Measurements from ENCODE around the gene COX4I1. TPM values are rescaled to one million over a fixed set of nuclear protein-coding genes. Genes with fewer than 3 reads are reported as not detected.
"Not testable (repeated sequence)": the region's sequence is repeated elsewhere in the genome, so short reads cannot be mapped to it uniquely, and the experiment has no call there.

The COX4I1 gene
- total RNA-seq, 1 experiment from 2014 or later: 673 TPM

DNA sequence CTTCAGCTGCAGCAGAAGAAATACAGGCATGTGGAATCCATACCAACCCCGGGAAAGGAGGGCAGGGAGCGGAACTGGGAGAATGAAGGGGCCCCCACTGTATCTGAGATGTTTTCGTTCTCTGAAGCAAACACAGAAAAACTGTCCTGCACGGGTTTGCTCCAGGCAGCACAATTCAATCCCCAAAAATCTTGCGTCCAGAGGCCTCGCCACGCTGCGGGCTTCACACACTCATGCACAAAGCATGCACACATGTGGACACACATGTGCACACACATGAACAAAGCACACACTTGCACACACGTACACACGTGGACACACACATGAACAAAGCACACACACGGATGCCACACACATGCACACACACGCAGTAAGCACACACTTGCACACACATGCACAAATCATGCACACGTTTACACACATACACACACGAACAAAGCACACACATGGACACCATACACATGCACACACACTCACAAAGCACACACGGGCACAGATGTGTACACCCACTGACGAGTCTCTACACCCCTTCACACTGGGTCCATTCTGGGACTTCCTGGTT, 27.3 kb downstream of the COX4I1 start:
- H3K27me3 ChIP-seq: no peaks in the 10 kb centered on the region; the same call in 1 of the 2 replicates
- H3K4me3 ChIP-seq: no peak overlapping the region
- no peaks in the 10 kb centered on the region for H3K9me3 ChIP-seq
- no peaks in the 10 kb centered on the region for H3K36me3 ChIP-seq
- no peak for DNase-seq

DNA sequence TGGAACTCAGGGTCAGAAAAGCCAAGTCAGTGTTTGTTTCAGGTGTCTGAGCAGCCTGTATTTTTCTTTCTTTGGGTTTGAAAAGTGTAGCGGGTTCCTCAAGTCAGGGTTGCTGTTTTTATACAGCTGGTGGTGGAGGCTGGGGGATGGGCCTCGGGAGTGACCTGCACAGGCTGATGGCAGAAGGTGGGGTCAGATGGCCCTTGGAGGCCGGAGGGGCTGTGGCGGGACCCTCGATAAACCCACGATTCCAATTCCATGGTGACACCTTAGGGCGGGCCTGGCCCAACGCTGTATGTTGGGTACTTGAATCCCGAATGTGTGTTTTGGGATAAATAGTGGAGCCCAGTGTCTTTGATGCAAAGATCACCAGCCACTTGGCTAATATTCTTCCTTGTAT, 28.7 kb downstream of the COX4I1 start:
- no peak for DNase-seq
- Histone ChIP-seq H3K36me3 (no peaks in the 10 kb centered on the region), H3K27me3 (no peaks in the 10 kb centered on the region; the same call in 1 of the 2 replicates), H3K9me3 (no peaks in the 10 kb centered on the region), H3K4me3 (no peak overlapping the region)

DNA sequence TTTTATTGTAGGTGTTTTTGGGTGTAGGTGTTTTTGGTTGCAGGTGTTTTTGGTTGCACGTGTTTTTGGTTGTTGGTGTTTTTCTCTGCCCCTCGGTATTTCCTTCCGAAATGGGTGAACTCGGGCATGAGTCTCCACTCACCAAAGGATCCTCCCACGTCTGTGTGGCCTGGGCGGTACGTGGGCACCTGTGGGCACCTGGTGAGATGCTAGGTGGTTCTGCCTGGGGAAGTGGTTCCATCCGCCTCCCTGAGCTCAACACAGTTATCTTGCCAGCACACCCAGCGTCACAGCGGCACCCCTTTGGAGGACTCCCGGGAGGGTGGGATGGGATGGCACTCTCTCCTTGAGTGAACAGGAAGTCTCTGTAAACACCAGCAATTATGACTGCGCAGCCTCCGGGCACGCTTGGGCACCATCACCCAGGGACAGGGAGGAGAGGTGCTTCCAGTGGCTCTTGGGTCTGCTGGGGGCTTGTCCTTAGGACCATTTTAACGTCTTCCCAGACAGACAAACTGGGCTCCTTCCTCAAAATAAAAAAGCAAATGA, 29.8 kb downstream of the COX4I1 start:
- H3K36me3 ChIP-seq: no peaks in the 10 kb centered on the region
- no peaks in the 10 kb centered on the region for H3K9me3 ChIP-seq
- H3K4me3 ChIP-seq: no peak overlapping the region
- H3K27me3 ChIP-seq: no peaks in the 10 kb centered on the region; the same call in 1 of the 2 replicates
- DNase-seq: no peak

DNA sequence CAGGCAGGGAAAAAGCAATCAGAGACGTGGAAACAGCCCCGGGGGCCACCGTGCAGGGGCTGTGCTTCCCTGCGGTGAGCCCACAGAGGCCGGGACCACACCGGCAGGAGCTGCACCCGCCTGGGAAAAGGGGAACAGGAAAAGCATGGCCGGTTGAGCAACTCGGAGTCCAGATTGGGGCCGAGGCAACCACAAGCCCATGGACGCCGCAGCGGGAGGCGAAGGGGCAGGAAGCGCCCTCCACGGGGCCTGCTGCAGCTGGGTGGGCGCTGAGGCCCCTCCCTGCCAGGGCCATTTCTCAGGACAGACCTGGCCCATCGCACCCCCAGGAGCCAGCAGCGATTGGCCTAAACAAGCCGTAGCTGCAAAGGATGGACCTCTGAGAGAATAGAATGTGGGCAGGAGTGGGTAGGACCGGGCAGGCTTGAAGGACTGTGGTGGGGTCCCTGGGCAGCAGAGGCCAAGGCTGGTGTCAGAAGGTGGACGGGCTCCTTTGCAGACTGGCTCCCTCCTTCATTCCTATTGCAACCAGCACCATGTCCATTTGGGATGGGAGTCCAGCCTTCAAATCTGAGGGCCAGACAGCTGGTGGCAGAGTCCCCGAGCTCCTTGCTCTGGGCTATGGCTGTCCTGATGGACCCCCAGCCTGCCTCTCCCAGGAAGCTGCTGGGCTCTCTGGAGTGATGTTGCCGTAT, 30.4 kb downstream of the COX4I1 start:
- no peak for DNase-seq

DNA sequence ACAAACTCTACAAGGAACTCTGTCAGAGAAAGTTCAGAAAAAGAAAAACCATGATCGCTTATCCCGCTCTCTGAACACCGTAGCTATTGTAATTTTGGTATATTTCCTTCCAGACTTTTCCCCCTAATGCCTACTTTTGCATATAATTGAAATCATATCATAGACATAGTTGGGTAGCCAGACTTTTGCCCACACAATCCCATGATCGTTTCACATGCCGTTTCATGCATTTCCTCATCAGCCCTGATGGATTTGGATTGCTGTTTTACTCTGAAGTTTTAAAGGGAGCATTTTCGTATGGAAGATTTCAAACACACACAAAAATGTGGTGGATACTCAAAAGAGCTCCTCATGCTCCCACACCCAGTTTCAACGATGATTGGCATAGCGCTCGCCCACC, 31.3 kb downstream of the COX4I1 start:
- H3K36me3 ChIP-seq: no peaks in the 10 kb centered on the region
- no peaks in the 10 kb centered on the region for H3K9me3 ChIP-seq
- no peak overlapping the region for H3K4me3 ChIP-seq
- H3K27me3 ChIP-seq: peaks cover 4% of the 10 kb centered on the region; the same call in 1 of the 2 replicates
- DNase-seq: no peak

More for the DNA sequence above, 30.4 kb downstream of the COX4I1 start:
- H3K4me3 ChIP-seq: no peak overlapping the region
- no peaks in the 10 kb centered on the region for H3K9me3 ChIP-seq
- no peaks in the 10 kb centered on the region for H3K36me3 ChIP-seq
- no peaks in the 10 kb centered on the region; the same call in 1 of the 2 replicates for H3K27me3 ChIP-seq

DNA sequence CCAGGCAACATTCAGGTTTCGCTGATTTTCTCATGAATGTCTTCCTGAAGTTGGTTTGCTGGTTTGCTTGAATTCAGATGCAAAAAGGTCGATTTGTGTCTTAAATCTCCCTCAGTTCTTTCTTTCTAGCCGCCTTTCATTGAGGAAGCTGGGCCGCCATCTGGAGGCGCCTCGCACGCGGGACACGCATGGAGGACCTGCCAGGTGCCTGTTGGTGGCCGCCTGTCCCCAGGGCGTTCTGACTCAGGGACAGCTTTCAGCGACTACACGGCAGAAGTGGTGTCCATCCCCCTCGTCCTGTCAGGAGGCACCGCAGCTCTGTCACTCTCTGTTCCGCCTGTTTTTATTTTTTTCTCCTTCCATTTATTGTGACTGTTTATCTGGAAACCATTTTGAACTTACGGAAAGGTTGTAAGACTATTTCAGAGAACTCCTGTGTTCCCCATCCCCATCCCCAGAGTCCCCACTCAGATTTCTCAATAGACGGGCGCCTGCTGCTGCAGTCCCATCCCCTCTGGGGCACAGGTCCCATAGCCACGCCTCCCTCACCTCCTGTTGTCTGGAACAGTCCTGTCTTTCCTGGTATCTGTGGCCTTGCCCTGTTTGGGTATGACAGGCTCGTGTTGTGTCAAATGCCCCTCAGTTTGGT, 33.2 kb downstream of the COX4I1 start:
- Histone ChIP-seq H3K9me3 (no peaks in the 10 kb centered on the region), H3K4me3 (no peak overlapping the region), H3K36me3 (no peaks in the 10 kb centered on the region), H3K27me3 (peaks cover 8% of the 10 kb centered on the region; the same call in 1 of the 2 replicates)
- DNase-seq: no peak

DNA sequence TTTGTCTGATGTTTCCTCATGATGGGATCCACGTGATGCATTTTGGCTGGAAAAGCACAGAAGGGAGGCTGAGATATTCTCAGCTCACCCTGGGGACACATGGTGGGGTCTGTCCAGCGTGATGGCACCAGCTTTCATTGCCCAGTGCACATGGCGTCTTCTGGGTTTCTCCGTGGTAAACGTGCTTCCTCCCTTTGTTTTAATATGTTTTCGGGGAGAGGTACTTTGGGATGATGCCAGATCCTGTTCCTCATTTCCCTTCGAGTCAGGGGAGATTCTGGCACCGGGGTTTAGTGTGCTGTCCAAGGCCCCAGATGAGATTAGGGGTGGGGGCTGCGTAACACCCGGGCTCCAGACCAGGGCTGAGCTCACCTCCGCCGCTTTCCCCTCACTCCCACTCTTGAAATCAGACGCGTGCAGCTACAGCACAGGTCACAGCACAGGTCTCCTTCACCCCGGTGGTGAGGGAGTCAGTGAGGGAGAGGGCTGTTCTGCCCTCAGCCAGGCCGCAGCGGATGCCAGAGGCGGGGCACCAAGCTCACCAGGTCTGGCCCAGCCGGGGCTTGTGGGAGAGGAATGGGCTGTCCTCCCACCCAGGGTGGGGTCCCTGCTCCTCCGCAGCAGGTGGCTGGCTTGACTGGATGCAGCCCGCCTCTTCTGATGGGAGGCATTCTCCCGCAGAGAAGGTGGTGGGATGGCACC, 33.9 kb downstream of the COX4I1 start:
- H3K4me3 ChIP-seq: no peak overlapping the region
- no peaks in the 10 kb centered on the region for H3K9me3 ChIP-seq
- no peak for DNase-seq
- peaks cover 8% of the 10 kb centered on the region; the same call in 1 of the 2 replicates for H3K27me3 ChIP-seq
- H3K36me3 ChIP-seq: no peaks in the 10 kb centered on the region

DNA sequence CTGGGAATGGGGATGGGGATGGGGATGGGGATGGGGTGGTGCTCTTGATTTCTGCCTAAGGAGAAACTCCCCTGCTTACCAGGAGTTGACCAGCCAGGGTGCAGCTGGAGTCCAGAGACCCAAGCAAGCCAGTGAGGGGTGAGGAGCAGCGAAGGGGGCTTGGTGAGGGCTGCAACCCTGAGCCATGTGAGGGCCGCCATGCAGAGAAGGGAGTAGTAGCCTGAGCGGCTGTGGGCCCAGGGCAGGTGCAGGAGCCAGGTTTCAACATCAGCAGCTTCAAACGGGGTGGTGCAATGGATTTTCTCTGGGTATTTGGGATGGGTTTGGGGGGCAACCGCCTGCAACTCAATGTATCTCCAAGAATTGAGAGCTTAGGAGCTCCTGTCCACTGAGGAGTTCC, 35.2 kb downstream of the COX4I1 start:
- no peak for DNase-seq
- Histone ChIP-seq H3K9me3 (no peaks in the 10 kb centered on the region), H3K36me3 (no peaks in the 10 kb centered on the region), H3K4me3 (no peak overlapping the region), H3K27me3 (peaks cover 8% of the 10 kb centered on the region; the same call in 1 of the 2 replicates)

DNA sequence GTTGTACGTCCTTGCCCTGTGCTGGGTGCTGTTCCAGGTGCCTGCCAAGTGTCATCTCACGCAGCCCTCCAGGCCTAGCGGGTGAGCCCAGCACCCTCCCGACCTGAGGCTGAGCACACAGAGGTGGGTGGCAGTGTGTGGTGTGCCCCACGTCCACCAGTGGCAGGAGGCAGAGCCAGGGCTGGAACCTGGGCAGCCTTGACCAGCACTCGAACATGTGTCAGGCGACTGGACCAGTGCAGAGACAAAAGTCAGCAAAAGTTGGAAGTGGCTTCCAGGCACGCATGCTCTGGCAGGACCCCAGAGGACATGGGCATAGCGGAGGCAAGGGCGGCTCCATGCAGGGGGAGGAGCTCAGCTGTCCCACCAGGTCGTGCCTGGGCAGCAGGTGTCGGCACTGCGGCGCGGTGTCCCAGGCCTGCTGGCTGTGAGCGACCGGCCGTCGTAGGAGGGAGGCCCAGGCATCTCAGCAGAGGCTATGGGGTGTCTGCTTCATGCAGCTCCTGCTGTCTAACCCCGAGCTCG, 35.8 kb downstream of the COX4I1 start:
- no peaks in the 10 kb centered on the region for H3K36me3 ChIP-seq
- H3K9me3 ChIP-seq: no peaks in the 10 kb centered on the region
- no peak overlapping the region for H3K4me3 ChIP-seq
- H3K27me3 ChIP-seq: peaks cover 8% of the 10 kb centered on the region; the same call in 1 of the 2 replicates
- no peak for DNase-seq

DNA sequence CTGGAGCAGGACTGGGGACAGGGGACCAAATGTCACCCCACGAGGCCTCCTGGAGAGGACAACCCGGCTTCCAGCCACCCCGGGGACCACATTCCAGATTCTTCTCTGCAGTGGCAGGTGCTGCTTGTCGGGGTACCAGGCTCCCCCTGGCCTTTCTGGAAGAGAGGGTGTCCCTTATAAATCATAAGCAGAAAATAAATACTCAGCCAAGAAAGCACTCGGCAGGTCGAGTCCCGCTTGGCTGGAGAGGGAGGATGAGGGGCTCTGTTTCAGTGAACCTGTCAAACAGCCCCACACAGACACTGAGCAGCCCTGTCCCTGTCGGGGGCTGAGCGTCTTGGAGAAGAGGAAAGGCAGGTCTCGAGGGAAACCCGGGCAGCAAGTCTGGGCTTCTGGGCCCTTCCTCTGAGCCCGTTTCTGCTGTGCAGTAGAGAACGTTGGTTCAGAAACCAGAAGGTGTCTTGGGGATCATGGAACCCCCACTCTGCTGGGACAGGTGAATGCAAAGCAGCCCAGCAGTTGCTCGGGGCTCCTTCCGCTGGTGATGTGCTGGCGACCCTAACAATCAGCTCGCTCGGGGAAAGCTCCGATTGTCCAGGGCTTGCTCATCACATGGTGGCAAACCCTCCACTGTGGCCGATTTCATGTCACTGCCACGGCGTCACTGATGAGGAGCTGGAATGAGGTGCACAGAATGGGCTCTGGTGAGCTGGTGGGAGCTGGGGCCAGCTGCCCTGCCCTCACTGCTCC, 36.6 kb downstream of the COX4I1 start:
- Histone ChIP-seq H3K4me3 (no peak overlapping the region), H3K9me3 (no peaks in the 10 kb centered on the region), H3K27me3 (peaks cover 8% of the 10 kb centered on the region; the same call in 1 of the 2 replicates), H3K36me3 (no peaks in the 10 kb centered on the region)
- no peak for DNase-seq

DNA sequence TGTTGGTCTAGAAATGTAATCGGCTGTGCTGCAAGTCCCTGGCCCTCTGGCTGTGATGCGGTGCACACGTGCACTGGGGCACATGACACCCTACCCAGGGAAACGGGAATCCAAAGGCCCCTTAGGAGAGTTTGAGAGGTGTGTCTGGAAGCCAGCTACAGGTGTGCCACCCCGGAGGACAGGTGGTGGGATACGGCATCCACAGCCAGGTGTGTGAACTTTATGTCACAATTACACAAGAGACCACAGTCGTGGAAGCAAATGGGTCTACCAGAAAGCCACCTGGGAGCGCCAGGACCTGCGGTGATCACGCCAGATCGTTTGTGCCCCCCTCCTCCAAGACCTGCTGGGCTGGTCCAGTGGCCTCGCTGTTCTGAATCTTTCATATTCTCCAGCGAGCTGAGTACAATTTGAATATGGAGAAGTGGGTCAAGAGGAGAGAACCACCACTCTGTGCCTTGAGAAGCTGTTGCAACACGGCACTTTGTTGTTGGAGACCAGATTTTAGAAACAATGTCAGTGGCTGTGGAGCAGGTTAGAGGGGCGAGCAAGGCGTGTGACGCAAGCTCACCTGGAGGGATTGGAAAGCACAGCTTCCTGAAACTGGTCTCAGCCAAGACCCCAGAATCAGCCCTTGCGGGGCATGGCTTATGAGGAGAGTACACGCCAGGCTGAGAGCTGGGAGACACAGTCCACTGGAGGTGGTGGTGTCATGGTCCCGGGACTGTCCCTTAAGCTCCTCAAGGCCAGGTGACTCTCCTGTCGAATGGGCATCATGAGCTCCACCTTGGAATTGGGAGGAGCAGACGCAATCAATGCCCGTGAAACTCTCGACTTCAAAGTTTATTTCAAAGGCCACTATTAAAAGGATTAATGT, 37.4 kb downstream of the COX4I1 start:
- peaks cover 8% of the 10 kb centered on the region; the same call in 1 of the 2 replicates for H3K27me3 ChIP-seq
- no peaks in the 10 kb centered on the region for H3K36me3 ChIP-seq
- no peaks in the 10 kb centered on the region for H3K9me3 ChIP-seq
- no peak for DNase-seq
- no peak overlapping the region for H3K4me3 ChIP-seq

DNA sequence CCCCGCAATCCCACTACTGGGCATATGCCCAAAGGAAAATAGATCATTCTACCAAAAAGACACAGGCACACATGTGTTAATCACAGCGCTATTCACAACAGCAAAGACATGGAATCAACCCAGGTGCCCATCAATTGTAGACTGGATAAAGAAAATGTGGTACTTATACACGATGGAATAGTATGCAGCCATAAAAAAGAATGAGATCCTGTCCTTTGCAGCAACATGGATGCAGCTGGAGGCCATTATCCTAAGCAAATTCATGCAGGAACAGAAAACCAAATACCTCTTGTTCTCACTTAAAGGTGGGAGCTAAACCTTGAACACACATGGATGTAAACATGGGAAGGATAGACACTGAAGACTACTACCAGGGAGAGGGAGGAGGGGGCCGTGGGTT, 38.2 kb downstream of the COX4I1 start:
- not testable (repeated sequence) for H3K9me3 ChIP-seq, DNase-seq, H3K27me3 ChIP-seq, H3K36me3 ChIP-seq, H3K4me3 ChIP-seq

DNA sequence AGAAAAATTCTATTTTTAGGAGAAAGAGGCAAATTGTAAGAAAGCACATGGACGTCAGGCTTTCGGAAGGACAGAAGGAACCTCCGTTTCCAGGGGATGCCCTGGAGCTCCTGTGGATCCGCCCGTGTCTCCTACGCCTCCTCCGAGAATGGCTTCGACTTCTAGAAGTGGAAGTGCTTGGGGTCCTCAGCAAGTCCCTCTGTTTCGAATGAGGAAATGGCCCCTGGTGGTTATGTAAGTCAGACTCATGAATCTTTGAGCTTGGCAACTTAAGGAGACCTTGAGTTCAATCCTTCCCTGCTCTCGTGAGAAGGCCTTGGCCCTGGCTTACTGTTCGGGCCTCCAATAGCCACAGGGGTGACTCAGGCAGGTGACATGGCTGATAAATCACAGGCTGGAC, 38.9 kb downstream of the COX4I1 start:
- H3K36me3 ChIP-seq: no peaks in the 10 kb centered on the region
- no peaks in the 10 kb centered on the region for H3K9me3 ChIP-seq
- H3K4me3 ChIP-seq: no peak overlapping the region
- peaks cover 8% of the 10 kb centered on the region; the same call in 1 of the 2 replicates for H3K27me3 ChIP-seq
- no peak for DNase-seq

DNA sequence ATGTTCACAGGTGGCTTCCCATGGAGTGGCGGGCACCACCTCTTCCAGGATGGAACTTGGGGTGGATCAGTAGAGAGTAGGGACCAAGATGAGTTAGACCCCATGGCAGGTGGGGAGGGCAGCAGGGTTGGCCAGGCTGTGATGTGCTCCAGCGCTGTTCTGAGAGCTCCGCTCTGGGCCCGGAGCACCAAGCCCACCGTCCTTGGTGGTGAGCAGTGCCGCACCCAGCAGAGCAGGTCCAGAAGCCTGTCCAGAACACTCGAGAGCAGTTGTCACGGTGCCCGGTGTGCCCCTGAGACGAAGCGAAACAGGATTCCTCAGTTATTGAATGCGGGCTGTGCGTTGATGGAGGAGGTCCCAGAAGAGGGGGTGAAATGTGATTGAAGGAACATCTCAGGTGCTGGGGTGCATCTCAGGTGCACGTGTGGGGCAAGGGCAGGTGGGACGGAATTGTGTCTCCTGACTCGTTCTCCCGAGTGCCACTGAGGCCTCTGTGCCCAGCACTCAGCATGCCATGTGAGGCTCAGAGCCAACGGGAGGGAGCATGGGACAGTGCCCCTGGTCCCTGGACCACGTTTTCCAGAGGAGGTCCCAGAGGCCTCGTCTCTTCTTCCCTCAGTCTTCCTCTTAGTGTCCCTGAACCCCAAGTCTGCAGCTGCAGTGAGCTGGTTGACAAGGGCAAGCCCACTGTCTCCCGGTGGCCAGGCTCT, 39.5 kb downstream of the COX4I1 start:
- no peaks in the 10 kb centered on the region for H3K36me3 ChIP-seq
- no peak overlapping the region for H3K4me3 ChIP-seq
- DNase-seq: no peak
- H3K9me3 ChIP-seq: no peaks in the 10 kb centered on the region
- H3K27me3 ChIP-seq: peaks cover 8% of the 10 kb centered on the region; the same call in 1 of the 2 replicates

All from MG63 (cell line).